Prostate gland (tissue), 2 donors: Measurements from ENCODE around the gene RAPGEF4.

ENCODE experiments used
- POLR2A ChIP-seq: fragments of 450-650 bp; IDR thresholded peaks from one replicate; pipeline ENCODE4 v1.6.1; 2016; ENCODE audit warnings: antibody characterized with exemption, mild to moderate bottlenecking
- POLR2AphosphoS5 ChIP-seq: sonication (generic); formaldehyde crosslinking; IDR thresholded peaks from one replicate; pipeline ENCODE4 v1.6.1; 2017; ENCODE audit warnings: antibody characterized with exemption
- TF ChIP-seq, protein P1 (sequence below), 4 experiments: fragments of 200-600 bp in 2 of 4; fragments of 450-650 bp in 2 of 4; sonication (generic) in 2 of 4; IDR thresholded peaks; 1 replicate in 3 of 4; 2 replicates in 1 of 4; pipeline ENCODE4 v1.5.1; 2016 to 2019; ENCODE audit warnings: antibody characterized with exemption in 4 of 4, mild to moderate bottlenecking in 2 of 4, moderate library complexity in 2 of 4

DNA sequence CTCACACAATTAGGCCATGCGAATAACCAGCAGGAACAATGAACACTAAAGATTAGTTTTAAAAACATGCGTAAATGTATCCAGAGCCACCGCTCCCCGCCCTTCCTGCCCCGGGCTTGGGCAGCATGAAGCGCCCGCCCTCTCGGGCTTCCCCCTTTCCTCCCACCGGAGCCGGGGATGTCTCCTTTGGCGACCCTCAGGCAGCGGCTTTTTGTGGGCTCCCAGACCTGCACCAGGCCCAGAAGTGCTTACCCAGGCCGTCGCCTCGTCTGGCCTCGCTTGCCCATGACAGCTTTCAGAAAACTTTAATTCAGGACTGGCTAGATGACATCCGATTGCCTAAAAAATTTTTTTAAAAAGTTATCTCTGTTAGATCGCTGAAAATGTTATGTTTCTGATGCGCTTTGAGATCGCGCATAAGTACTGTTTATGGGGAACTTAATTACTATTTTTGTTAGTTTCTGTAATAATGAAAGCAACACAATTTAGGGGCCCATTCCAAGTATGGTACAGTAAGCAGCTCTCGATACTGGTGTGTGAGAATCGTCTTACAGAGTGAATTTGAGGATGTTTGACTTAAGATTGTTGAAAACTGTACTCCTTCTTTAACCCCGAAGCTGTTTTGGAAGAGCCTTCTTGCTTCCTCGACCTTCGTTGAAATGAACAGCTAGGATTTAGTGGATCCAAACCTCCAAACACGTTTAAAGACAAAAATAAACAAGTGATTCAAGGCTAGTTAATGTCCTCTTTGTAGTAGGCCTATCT lies 341.1 kb downstream of the RAPGEF4 start:
- TF ChIP-seq, protein P1, sequence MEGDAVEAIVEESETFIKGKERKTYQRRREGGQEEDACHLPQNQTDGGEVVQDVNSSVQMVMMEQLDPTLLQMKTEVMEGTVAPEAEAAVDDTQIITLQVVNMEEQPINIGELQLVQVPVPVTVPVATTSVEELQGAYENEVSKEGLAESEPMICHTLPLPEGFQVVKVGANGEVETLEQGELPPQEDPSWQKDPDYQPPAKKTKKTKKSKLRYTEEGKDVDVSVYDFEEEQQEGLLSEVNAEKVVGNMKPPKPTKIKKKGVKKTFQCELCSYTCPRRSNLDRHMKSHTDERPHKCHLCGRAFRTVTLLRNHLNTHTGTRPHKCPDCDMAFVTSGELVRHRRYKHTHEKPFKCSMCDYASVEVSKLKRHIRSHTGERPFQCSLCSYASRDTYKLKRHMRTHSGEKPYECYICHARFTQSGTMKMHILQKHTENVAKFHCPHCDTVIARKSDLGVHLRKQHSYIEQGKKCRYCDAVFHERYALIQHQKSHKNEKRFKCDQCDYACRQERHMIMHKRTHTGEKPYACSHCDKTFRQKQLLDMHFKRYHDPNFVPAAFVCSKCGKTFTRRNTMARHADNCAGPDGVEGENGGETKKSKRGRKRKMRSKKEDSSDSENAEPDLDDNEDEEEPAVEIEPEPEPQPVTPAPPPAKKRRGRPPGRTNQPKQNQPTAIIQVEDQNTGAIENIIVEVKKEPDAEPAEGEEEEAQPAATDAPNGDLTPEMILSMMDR (IDR thresholded peaks at IDR 0.05) = no peak
- TF ChIP-seq POLR2A = no peak
- no peak for TF ChIP-seq POLR2AphosphoS5
